Right ventricle myocardium inferior (tissue), 1 donor: ENCODE results near the gene EHD1. TPM values are rescaled to one million over a fixed set of nuclear protein-coding genes. Genes with fewer than 3 reads are reported as not detected.

ENCODE experiments used
- ATAC-seq: fragments of 200-7000 bp; cut with Tn5 transposase; one replicate; pipeline ENCODE4 v1.9.1; 2020; ENCODE audit warnings: mild to moderate bottlenecking, moderate library complexity
- DNase-seq: peaks from one replicate; pipeline ENCODE4 v3.0.0; 2021; ENCODE audit errors: missing footprints
- intact Hi-C: fragments of 100-400 bp; cut with DNase I; formaldehyde crosslinking; loops from one replicate; pipeline ENCODE4 v1.11.0; 2022
- total RNA-seq: library from RNA; stranded (reverse); fragmentation: NEBNext Ultra II Directional; extraction: Animal tissue kit (Norgen Biotek cat#: 25700); gene quantifications from one replicate; pipeline ENCODE4 v1.2.1, GENCODE V29; 2021
- donor health status: DM: no; HTN: yes; CAD: no; lungs with severe emphysema.

EHD1 gene
- total RNA-seq, 1 donor from 2014 or later = 56.0 TPM

DNA sequence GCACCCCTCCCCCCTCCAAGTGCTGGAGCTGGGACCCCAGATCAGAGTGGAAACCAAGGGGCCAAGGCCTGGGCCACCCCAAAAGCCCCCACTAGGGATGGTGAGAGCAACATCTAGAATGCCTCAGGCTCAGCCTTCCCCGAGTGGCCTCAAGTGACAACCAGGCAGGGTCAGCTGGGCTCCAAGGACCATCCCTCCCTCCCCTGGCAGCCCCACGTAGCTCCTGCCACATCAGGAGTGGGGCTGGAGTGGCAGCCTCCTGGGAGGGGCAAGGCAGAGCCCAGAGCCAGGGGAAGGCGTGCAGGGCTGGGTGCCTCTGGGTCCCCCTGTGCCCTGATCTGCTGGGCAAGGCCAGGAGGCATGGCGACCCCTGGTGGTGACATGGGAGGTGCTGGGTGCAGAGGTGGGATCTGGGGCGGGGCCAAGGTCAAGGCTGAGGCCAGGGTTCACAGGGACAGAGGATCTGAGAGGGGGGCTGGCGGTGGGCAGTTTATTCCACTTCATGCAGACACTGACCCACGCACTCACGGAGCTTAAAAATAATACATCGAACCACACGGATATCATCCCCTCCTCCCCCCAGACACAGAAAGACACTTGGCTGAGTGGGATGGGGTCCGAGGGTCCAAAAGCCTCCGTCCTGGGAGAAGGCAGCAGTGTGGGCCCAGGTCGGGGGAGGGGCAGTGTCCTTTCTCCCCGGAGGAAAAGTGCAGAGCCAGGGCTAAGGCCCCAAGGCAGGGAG, 15.8 kb upstream of the EHD1 start:
- intact Hi-C loops = loop anchor here (1.0 kb wide), 1 partner anchor 47 kb away; no protein-coding TSS in a partner anchor
- peak; percentile 86 for ATAC-seq
- DNase-seq = peak; percentile 94

GRCh38 chr11:64893194-64894069, 15.0 kb upstream of the EHD1 start:
- ATAC-seq (no peak), DNase-seq (no peak)
- intact Hi-C loops = loop anchor here (1.0 kb wide), 1 partner anchor 46 kb away; no protein-coding TSS in a partner anchor

DNA sequence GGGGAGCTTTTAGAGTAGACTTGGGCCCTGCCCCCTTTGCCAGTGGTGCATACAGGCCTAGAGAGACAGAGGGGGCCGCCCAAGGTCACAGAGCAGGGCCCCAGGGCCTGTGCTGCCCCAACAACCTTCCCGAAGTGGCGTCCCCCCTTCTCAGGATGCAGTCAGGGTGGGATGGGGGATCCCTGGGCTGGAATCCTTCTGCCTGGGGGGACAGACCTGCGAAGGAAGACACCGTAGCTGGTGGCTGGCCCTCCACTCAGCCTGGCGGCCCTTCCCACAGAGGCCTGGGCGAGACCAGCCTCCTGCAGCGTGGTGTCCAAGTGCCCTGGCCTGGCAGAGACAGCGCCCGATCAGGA, 14.4 kb upstream of the EHD1 start:
- DNase-seq = no peak
- intact Hi-C loops = no loop called here
- ATAC-seq = no peak

DNA sequence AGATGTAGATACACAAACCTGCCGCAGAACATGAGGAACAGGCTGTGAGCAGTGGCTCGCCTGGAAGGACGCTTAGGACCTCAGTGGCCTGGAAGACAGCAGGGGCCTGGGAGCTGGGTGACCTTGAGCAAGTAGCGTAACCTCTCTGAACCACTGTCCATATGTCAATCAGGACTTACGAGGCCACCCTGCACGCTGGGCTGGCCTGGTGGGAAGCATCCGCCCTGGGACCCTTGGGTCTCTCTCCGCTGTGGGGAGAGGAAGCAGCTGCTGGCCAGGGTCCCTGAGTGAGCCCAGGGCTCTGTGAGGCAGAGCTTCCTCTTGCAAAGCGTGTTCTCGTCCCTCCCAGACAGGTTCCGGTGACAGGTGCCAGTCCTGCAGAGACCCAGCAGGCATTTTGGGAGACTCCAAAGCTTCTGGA, 14.0 kb upstream of the EHD1 start:
- ATAC-seq (no peak), DNase-seq (no peak)
- intact Hi-C loops = no loop called here

- no peak for ATAC-seq
- intact Hi-C loops = no loop called here
- no peak for DNase-seq
These were observed 13.5 kb upstream of the EHD1 start for GRCh38 chr11:64891880-64892279.

- DNase-seq = no peak
- intact Hi-C loops = no loop called here
- ATAC-seq = no peak
These were observed 12.9 kb upstream of the EHD1 start for GRCh38 chr11:64891215-64891848.

- no peak for ATAC-seq
- intact Hi-C loops = loop anchor here (1.0 kb wide), 1 partner anchor 43 kb away; no protein-coding TSS in a partner anchor
- DNase-seq = no peak
These were observed 12.1 kb upstream of the EHD1 start for GRCh38 chr11:64890522-64890939.

- ATAC-seq (no peak), DNase-seq (no peak)
- intact Hi-C loops = no loop called here
These were observed 10.5 kb upstream of the EHD1 start for GRCh38 chr11:64888729-64889511.

DNA sequence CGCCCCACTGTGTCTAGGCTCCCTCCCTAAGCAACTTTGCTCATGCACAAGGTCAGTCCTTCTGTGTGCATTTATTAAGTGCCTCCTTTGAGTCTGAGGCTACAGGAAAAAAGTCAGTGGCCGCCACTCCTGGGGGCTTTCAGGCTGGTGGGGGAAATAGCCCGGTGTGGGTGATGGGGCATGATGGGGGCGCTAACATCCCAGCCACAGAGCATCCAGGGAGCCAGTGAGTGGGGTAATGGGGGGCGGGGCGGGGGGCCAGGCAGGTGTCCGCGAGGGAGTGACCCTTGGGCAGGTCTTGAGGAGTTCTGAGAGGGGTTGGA, 9.9 kb upstream of the EHD1 start:
- intact Hi-C loops = no loop called here
- ATAC-seq (no peak), DNase-seq (no peak)

DNA sequence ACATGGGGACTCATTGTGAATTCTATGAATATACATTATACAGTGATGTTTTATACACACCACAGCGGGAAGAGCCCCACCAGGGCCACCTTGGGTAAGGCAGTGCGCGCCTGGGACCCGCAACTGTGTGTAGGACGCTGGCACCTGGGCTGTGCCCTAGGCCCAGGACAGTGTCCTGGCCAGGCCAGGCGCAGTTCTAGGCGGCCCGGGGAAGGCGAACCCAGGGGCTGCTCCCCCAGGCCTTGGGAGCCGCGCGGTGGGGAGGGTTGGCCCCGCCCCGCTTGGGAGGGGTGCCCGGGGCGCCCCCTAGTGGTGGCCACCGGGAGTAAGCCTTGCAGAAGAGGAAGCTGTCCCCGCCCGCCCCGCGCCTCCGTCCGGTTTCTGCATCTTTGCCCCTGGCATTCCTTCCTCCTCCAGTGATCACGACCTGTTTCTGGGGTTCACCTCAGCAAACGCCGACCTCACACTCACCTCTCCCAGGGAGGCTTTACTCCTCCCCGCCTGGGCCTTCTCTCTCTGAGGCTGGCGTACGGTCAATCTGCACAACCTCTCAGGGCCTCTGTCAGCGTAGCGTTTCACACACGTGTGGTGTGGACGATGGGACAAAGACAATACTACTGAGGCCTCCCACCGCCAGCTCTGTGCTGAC, 9.5 kb upstream of the EHD1 start:
- ATAC-seq (peak; percentile 94), DNase-seq (peak; percentile 95)
- intact Hi-C loops = no loop called here

GRCh38 chr11:64887234-64887756, 8.9 kb upstream of the EHD1 start:
- ATAC-seq = no peak
- intact Hi-C loops = no loop called here

GRCh38 chr11:64885367-64886286, 7.2 kb upstream of the EHD1 start:
- DNase-seq (no peak), ATAC-seq (no peak)
- intact Hi-C loops = no loop called here

More at GRCh38 chr11:64887234-64887756, 8.9 kb upstream of the EHD1 start:
- no peak for DNase-seq

GRCh38 chr11:64884019-64884418, 5.6 kb upstream of the EHD1 start:
- intact Hi-C loops = no loop called here
- ATAC-seq = no peak
- no peak for DNase-seq

DNA sequence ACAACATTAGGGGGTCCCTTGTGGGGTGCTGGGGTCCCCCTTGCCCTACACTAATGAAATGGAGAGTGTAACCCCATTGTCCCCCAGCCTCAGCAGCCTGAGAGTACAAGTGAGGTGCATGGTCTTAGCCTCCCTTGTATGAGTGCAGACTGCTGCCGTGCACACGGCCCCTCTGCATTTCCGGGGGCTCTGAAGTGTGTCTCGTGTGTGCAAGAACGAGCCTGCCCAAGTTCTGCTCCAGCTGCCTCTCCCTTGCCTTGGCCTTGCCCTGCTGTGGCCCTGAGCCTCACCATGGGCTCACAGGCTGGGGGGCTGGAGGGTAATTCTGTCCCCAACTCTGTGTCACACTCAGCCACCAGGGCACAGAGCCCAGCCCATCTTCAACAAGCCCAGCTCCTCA, 5.2 kb upstream of the EHD1 start:
- ATAC-seq (no peak), DNase-seq (no peak)
- intact Hi-C loops = no loop called here

GRCh38 chr11:64882243-64882642, 3.8 kb upstream of the EHD1 start:
- no peak for DNase-seq
- intact Hi-C loops = no loop called here
- ATAC-seq = no peak

- intact Hi-C loops = no loop called here
- ATAC-seq = no peak
These were observed 3.1 kb upstream of the EHD1 start for GRCh38 chr11:64881476-64881875.

More at GRCh38 chr11:64881476-64881875, 3.1 kb upstream of the EHD1 start:
- no peak for DNase-seq
